ENCODE results near the gene ZNF396.

- no peak for TF ChIP-seq POLR2A (IDR thresholded peaks at IDR 0.05)
- TF ChIP-seq CTCF (IDR thresholded peaks at IDR 0.05) = no peak
These were observed 32.2 kb downstream of the ZNF396 start for GRCh38 chr18:35344736-35345459.

All from heart left ventricle (tissue), 13 donors.